GM23248 (cell line): ENCODE results near the gene BRD7.

Source experiments
- EZH2 ChIP-seq: fragments of 200-600 bp; sonication (generic); IDR thresholded peaks from 2 replicates; pipeline ENCODE4 v1.6.1; 2018; ENCODE audit warnings: antibody characterized with exemption, mild to moderate bottlenecking; ENCODE audit not compliant: insufficient read depth, poor library complexity, severe bottlenecking
- EZH2phosphoT487 ChIP-seq: fragments of 200-600 bp; sonication (generic); IDR thresholded peaks from 2 replicates; pipeline ENCODE4 v1.6.1; 2018; ENCODE audit warnings: antibody characterized with exemption, moderate library complexity, mild to moderate bottlenecking, low read depth; ENCODE audit not compliant: insufficient read depth

DNA sequence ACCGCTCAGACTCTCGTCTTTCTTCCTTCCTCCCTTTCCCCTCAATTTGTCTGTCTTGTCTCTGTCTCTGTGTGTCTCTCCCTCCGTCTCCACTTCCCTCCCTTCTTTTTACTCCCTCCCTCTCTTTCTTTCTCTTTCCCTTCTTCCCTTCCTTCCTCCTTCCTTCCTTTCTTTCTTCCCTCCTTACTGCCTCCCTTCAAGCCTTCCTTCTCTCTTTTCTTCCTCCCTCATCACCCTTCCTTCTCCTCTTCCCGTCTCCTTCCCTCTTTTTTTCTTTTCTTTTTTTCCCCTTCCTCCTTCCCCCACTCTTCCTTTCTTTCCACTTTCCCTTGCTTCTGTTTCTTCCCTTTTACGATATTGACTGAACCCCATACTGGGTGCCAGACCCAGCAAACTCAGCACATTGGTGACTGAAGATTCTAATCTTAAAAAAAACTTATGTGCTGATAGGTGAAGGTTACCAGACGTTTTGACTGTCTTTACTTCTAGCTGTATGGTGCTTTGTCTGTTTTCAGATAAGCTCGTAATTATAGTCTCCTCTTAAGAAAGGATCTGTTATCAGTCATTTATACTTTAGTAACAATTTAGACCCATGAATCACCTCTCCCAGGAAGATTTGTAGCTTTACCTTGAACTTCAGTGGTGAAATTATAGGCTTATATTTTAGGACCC, 481 bp upstream of the BRD7 start:
- TF ChIP-seq EZH2 (no peak), EZH2phosphoT487 (no peak)
